T-cell (primary cell): Measurements from ENCODE around the gene KCNMB1. TPM values are rescaled to one million over a fixed set of nuclear protein-coding genes. Genes with fewer than 3 reads are reported as not detected.
"Not testable (repeated sequence)": the region's sequence is repeated elsewhere in the genome, so short reads cannot be mapped to it uniquely, and the experiment has no call there.

Experiments used
- ATAC-seq, 4 experiments: fragments of 200-7000 bp in 3 of 4; fragments of 150-1000 bp in 1 of 4; cut with Tn5 transposase; replicated peaks in 1 of 4; 1 replicate in 3 of 4; 2 replicates in 1 of 4; pipeline ENCODE4 v1.10.0; 2021; ENCODE audit warnings: moderate library complexity in 3 of 4, mild to moderate bottlenecking in 2 of 4, moderate number of reproducible peaks in 1 of 4
- CTCF ChIA-PET, 2 donors: fragments of 300-600 bp; sonication (Branson Sonifier 250); formaldehyde crosslinking; loops; one replicate each; lab custom pipeline; 2022; ENCODE audit warnings: antibody characterized with exemption in 2 of 2; lab: Charles Lee
- POLR2A ChIA-PET, 2 donors: fragments of 300-600 bp; sonication (Branson Sonifier 250); formaldehyde crosslinking; loops; one replicate each; lab custom pipeline; 2022; ENCODE audit warnings: antibody characterized with exemption in 2 of 2; lab: Charles Lee
- DNase-seq, 35 experiments: peaks; one replicate each; pipeline versions ENCODE4 v3.0.0 to v3.0.0-alpha.2; 2013 to 2023
- H3K27ac ChIP-seq: one replicate; pipeline ENCODE4 v1.5.1; 2013; ENCODE audit warnings: low read length
- H3K27me3 ChIP-seq, 2 experiments: replicated peaks in 1 of 2; 1 replicate in 1 of 2; 2 replicates in 1 of 2; pipeline versions ENCODE4 v1.6.1 to v1.7.0; 2013; ENCODE audit warnings: low read length in 1 of 2, mixed read lengths in 1 of 2; ENCODE audit not compliant: control insufficient read depth in 2 of 2, insufficient read depth in 2 of 2; ENCODE audit errors: extremely low read depth in 1 of 2
- H3K36me3 ChIP-seq, 2 donors: 1 replicate in 1 of 2; 2 replicates in 1 of 2; pipeline versions ENCODE4 v1.6.1 to v1.7.0; 2013; ENCODE audit warnings: low read length in 1 of 2; ENCODE audit not compliant: control insufficient read depth in 2 of 2, insufficient read depth in 1 of 2; ENCODE audit errors: extremely low read depth in 1 of 2
- H3K4me1 ChIP-seq, 2 experiments: 1 replicate in 1 of 2; 2 replicates in 1 of 2; pipeline versions ENCODE4 v1.6.1 to v1.7.0; 2013; ENCODE audit warnings: low read length in 2 of 2, mixed read lengths in 1 of 2; ENCODE audit not compliant: insufficient read depth in 2 of 2, control insufficient read depth in 1 of 2; ENCODE audit errors: extremely low read depth in 1 of 2
- H3K4me3 ChIP-seq, 2 donors: 1 replicate in 1 of 2; 2 replicates in 1 of 2; pipeline versions ENCODE4 v1.5.1 to v1.7.0; 2013; ENCODE audit warnings: mild to moderate bottlenecking in 2 of 2, low read length in 1 of 2, moderate library complexity in 1 of 2; ENCODE audit not compliant: control insufficient read depth in 1 of 2; ENCODE audit errors: extremely low read depth in 1 of 2
- H3K9me3 ChIP-seq: 2 replicates; pipeline ENCODE4 v1.7.0; 2013
- H3K27ac Mint-ChIP-seq, 2 donors: one replicate each; pipeline ENCODE4 v1.8.0; 2020 to 2021; ENCODE audit warnings: mild to moderate bottlenecking in 2 of 2, mixed read lengths in 2 of 2
- H3K27me3 Mint-ChIP-seq, 2 donors: one replicate each; pipeline ENCODE4 v1.8.0; 2021 to 2022; ENCODE audit warnings: mixed read lengths in 2 of 2
- H3K36me3 Mint-ChIP-seq: one replicate; pipeline ENCODE4 v1.8.0; 2021; ENCODE audit warnings: mixed read lengths
- H3K4me1 Mint-ChIP-seq, 3 donors: one replicate each; pipeline ENCODE4 v1.8.0; 2020 to 2022; ENCODE audit warnings: mixed read lengths in 3 of 3, mild to moderate bottlenecking in 1 of 3
- H3K4me3 Mint-ChIP-seq, 3 donors: one replicate each; pipeline ENCODE4 v1.8.0; 2020 to 2022; ENCODE audit warnings: mild to moderate bottlenecking in 3 of 3, mixed read lengths in 3 of 3, moderate library complexity in 3 of 3
- H3K9me3 Mint-ChIP-seq, 3 donors: one replicate each; pipeline ENCODE4 v1.8.0; 2020 to 2022; ENCODE audit warnings: mixed read lengths in 3 of 3
- WGBS: methylation state at CpG from one replicate; pipeline ENCODE4 v1.1.5; 2013; ENCODE audit warnings: missing lambda C conversion rate; ENCODE audit not compliant: insufficient coverage; 5-methylcytosine and 5-hydroxymethylcytosine counted together
- total RNA-seq, 35 experiments: library from RNA in 6 of 35; stranded (reverse) in 6 of 35; fragments of 120-200 nt in 1 of 35; gene quantifications; one replicate each; pipeline versions ENCODE4 v1.2.1 to v1.2.4 and lab custom pipeline; 2013 to 2026

The KCNMB1 gene
- total RNA-seq, 5 donors from 2014 or later (not counting 1 experiment from before 2014, with no cell fraction given): not detected

- H3K36me3 ChIP-seq: no peaks in the 10 kb centered on the region
- H3K9me3 Mint-ChIP-seq: no peaks in the 10 kb centered on the region
- no peak overlapping the region for H3K27ac ChIP-seq
- H3K4me3 ChIP-seq: no peak overlapping the region
- H3K4me1 ChIP-seq: no peaks in the 10 kb centered on the region
- peaks cover 0 to 6% of the 10 kb centered on the region in 2 donors for H3K27me3 Mint-ChIP-seq
- H3K27ac Mint-ChIP-seq: no peak overlapping the region
- POLR2A ChIA-PET: no interaction called here
- WGBS: 71% methylated on average over 3 of the region's 3 CpGs
- peaks cover 0 to 21% of the 10 kb centered on the region in 2 experiments for H3K27me3 ChIP-seq
- H3K36me3 Mint-ChIP-seq: no peaks in the 10 kb centered on the region
- DNase-seq: no peak
- no peaks in the 10 kb centered on the region for H3K9me3 ChIP-seq
- CTCF ChIA-PET: no interaction called here
- no peak for ATAC-seq
- no peaks in the 10 kb centered on the region for H3K4me1 Mint-ChIP-seq
- H3K4me3 Mint-ChIP-seq: no peak overlapping the region
Measured at GRCh38 chr5:170380361-170380951, 8.7 kb downstream of the KCNMB1 start.

GRCh38 chr5:170378740-170379139 is 10.4 kb downstream of the KCNMB1 start:
- DNase-seq (no peak), ATAC-seq (no peak)
- Mint-ChIP-seq H3K36me3 (no peaks in the 10 kb centered on the region), H3K4me3 (no peak overlapping the region), H3K4me1 (no peaks in the 10 kb centered on the region), H3K27ac (no peak overlapping the region), H3K9me3 (no peaks in the 10 kb centered on the region), H3K27me3 (peaks cover 0 to 6% of the 10 kb centered on the region in 2 donors)
- no peak overlapping the region for H3K27ac ChIP-seq
- POLR2A ChIA-PET: interaction anchor here in 1 of 2 donors (0.6 kb wide), 1 partner anchor 31 kb away, joined by 3 read pairs; no protein-coding TSS in a partner anchor
- no peak overlapping the region for H3K4me3 ChIP-seq
- H3K36me3 ChIP-seq: no peaks in the 10 kb centered on the region
- H3K27me3 ChIP-seq: peaks cover 0 to 21% of the 10 kb centered on the region in 2 experiments
- H3K9me3 ChIP-seq: no peaks in the 10 kb centered on the region
- CTCF ChIA-PET: no interaction called here
- H3K4me1 ChIP-seq: no peaks in the 10 kb centered on the region
- WGBS: 91% methylated on average over 16 of the region's 16 CpGs

GRCh38 chr5:170377027-170377426 is 12.1 kb downstream of the KCNMB1 start:
- CTCF ChIA-PET: no interaction called here
- H3K36me3 Mint-ChIP-seq: no peaks in the 10 kb centered on the region
- 94% methylated on average over 7 of the region's 11 CpGs for WGBS

GRCh38 chr5:170376526-170376925 is 12.6 kb downstream of the KCNMB1 start:
- H3K27ac ChIP-seq, H3K4me3 Mint-ChIP-seq, H3K9me3 Mint-ChIP-seq, H3K27me3 Mint-ChIP-seq, H3K27ac Mint-ChIP-seq, ATAC-seq, H3K36me3 ChIP-seq, H3K36me3 Mint-ChIP-seq, H3K4me1 ChIP-seq, CTCF ChIA-PET, POLR2A ChIA-PET, H3K9me3 ChIP-seq, H3K4me1 Mint-ChIP-seq, DNase-seq, H3K4me3 ChIP-seq: not testable (repeated sequence)
- H3K27me3 ChIP-seq: peaks cover 0 to 16% of the 10 kb centered on the region in 2 experiments
- no CpG with 5 or more reads among the region's 3 CpGs for WGBS

More at GRCh38 chr5:170377027-170377426, 12.1 kb downstream of the KCNMB1 start:
- no peaks in the 10 kb centered on the region for H3K36me3 ChIP-seq
- H3K27ac ChIP-seq: no peak overlapping the region
- no peak overlapping the region for H3K4me3 ChIP-seq
- Mint-ChIP-seq H3K4me1 (no peaks in the 10 kb centered on the region), H3K27me3 (peaks cover 2 to 6% of the 10 kb centered on the region in 2 donors), H3K4me3 (no peak overlapping the region), H3K9me3 (no peaks in the 10 kb centered on the region), H3K27ac (no peak overlapping the region)
- no peaks in the 10 kb centered on the region for H3K4me1 ChIP-seq
- peaks cover 0 to 16% of the 10 kb centered on the region in 2 experiments for H3K27me3 ChIP-seq
- DNase-seq: no peak
- no peak for ATAC-seq
- POLR2A ChIA-PET: no interaction called here
- no peaks in the 10 kb centered on the region for H3K9me3 ChIP-seq

- WGBS: 88% methylated on average over 1 of the region's 1 CpG
- Mint-ChIP-seq H3K36me3 (no peaks in the 10 kb centered on the region), H3K27me3 (peaks cover 2 to 6% of the 10 kb centered on the region in 2 donors), H3K4me1 (no peaks in the 10 kb centered on the region), H3K9me3 (no peaks in the 10 kb centered on the region), H3K27ac (no peak overlapping the region), H3K4me3 (no peak overlapping the region)
- H3K4me1 ChIP-seq: no peaks in the 10 kb centered on the region
- no peaks in the 10 kb centered on the region for H3K36me3 ChIP-seq
- ATAC-seq (no peak), DNase-seq (no peak)
- CTCF ChIA-PET: no interaction called here
- H3K4me3 ChIP-seq: no peak overlapping the region
- POLR2A ChIA-PET: no interaction called here
- no peak overlapping the region for H3K27ac ChIP-seq
- H3K27me3 ChIP-seq: peaks cover 0 to 11% of the 10 kb centered on the region in 2 experiments
- no peaks in the 10 kb centered on the region for H3K9me3 ChIP-seq
Measured at GRCh38 chr5:170375283-170375682, 13.9 kb downstream of the KCNMB1 start.

- no peaks in the 10 kb centered on the region for H3K4me1 Mint-ChIP-seq
- H3K27ac Mint-ChIP-seq: no peak overlapping the region
- Histone ChIP-seq H3K27me3 (peaks cover 0 to 4% of the 10 kb centered on the region in 2 experiments), H3K4me1 (no peaks in the 10 kb centered on the region), H3K9me3 (no peaks in the 10 kb centered on the region), H3K27ac (no peak overlapping the region), H3K36me3 (no peaks in the 10 kb centered on the region), H3K4me3 (no peak overlapping the region)
- POLR2A ChIA-PET: no interaction called here
- peaks cover 0 to 2% of the 10 kb centered on the region in 2 donors for H3K27me3 Mint-ChIP-seq
- H3K36me3 Mint-ChIP-seq: no peaks in the 10 kb centered on the region
- WGBS: no CpG with 5 or more reads among the region's 2 CpGs
- no peaks in the 10 kb centered on the region for H3K9me3 Mint-ChIP-seq
- no peak for ATAC-seq
- no peak for DNase-seq
- CTCF ChIA-PET: no interaction called here
- no peak overlapping the region for H3K4me3 Mint-ChIP-seq
Measured at GRCh38 chr5:170372971-170373370, 16.2 kb downstream of the KCNMB1 start.
